Stimulated activated CD8-positive, alpha-beta memory T cell treated with anti-CD3 and anti-CD28 coated beads, Interleukin-4, amount 100 ng/mL, for 1 hour (primary cell): ENCODE measurements around the gene TSPAN2.
A peak's percentile ranks its signal among the peaks of the same experiment; 100 is the strongest.

Experiments used
- DNase-seq, 2 donors: peaks; one replicate each; pipeline ENCODE4 v3.0.0-alpha.2; 2020; ENCODE audit warnings: low read depth in 2 of 2, low spot score in 1 of 2

The TSPAN2 gene

GRCh38 chr1:115076384-115076915 is 12.9 kb downstream of the TSPAN2 start:
- DNase-seq, result no peak

GRCh38 chr1:115074839-115075534 is 14.3 kb downstream of the TSPAN2 start:
- DNase-seq, result no peak

GRCh38 chr1:115073298-115074087 is 15.8 kb downstream of the TSPAN2 start:
- DNase-seq, result no peak

GRCh38 chr1:115071012-115071664 is 18.2 kb downstream of the TSPAN2 start:
- no peak for DNase-seq

GRCh38 chr1:115069659-115070308 is 19.5 kb downstream of the TSPAN2 start:
- DNase-seq, result no peak

GRCh38 chr1:115068826-115069585 is 20.3 kb downstream of the TSPAN2 start:
- DNase-seq, result no peak

GRCh38 chr1:115067161-115067859 is 22.0 kb downstream of the TSPAN2 start:
- DNase-seq, result no peak

- no peak for DNase-seq
These were observed 24.3 kb downstream of the TSPAN2 start for GRCh38 chr1:115065021-115065420.

GRCh38 chr1:115064461-115064860 is 24.8 kb downstream of the TSPAN2 start:
- no peak for DNase-seq

- no peak for DNase-seq
These were observed 25.9 kb downstream of the TSPAN2 start for GRCh38 chr1:115063228-115063901.

- peak; percentile 74 to 90 for DNase-seq
These were observed 26.7 kb downstream of the TSPAN2 start for GRCh38 chr1:115062542-115063004.

GRCh38 chr1:115060501-115060900 is 28.8 kb downstream of the TSPAN2 start:
- no peak for DNase-seq

- DNase-seq, result no peak
These were observed 30.0 kb downstream of the TSPAN2 start for GRCh38 chr1:115059316-115059715.

GRCh38 chr1:115057661-115058254 is 31.5 kb downstream of the TSPAN2 start:
- no peak for DNase-seq

- DNase-seq, result no peak
These were observed 32.9 kb downstream of the TSPAN2 start for GRCh38 chr1:115056395-115056798.

GRCh38 chr1:115052454-115053083 is 36.7 kb downstream of the TSPAN2 start:
- peak in 1 of 2 donors; percentile 11 for DNase-seq

- DNase-seq, result no peak
These were observed 37.5 kb downstream of the TSPAN2 start for GRCh38 chr1:115051850-115052249.

GRCh38 chr1:115046751-115047150 is 42.6 kb downstream of the TSPAN2 start:
- no peak for DNase-seq
